Inflammatory macrophage treated with lipopolysaccharide for 4 hours (primary cell): Measurements from ENCODE around the gene NPW.

Experiments
- DNase-seq: peaks from one replicate; pipeline ENCODE4 v3.0.0-alpha.2; 2020

The NPW gene

GRCh38 chr16:1984347-1985225, 35.0 kb upstream of the NPW start:
- DNase-seq = peak; percentile 8

- no peak for DNase-seq
Observed at GRCh38 chr16:1985466-1986150, 34.0 kb upstream of the NPW start.

- DNase-seq = no peak
Observed at GRCh38 chr16:1987198-1987597, 32.4 kb upstream of the NPW start.

GRCh38 chr16:1989209-1990100, 30.1 kb upstream of the NPW start, which contains the start of gene SYNGR3:
Gene SYNGR3 (plus strand): TSS chr16:1989970. CDS start chr16:1990103, 133 bp downstream.
- no peak for DNase-seq

GRCh38 chr16:1990101-1990350, 29.6 kb upstream of the NPW start:
- DNase-seq = no peak

GRCh38 chr16:1990351-1991134, 29.0 kb upstream of the NPW start:
- DNase-seq = no peak

DNA sequence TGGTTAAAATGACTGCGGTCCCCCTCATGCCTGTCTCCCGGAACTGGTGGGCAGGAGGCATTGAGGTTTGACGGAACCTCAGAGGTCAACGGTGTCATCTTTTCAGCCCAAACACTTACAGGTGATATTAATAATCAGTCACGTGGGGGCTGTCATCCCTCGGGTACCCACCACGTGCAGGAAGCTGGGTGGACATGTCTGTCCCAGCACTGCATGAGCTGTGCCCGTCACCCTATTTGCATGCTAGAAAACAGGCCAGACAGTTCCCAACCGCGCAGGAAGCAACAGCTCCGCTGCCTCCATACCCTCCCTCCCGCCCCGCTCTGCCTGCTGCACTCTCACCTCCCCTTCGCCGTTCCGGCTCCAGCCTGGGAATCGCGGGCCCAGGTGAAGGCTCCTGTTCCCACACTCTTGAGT, 28.4 kb upstream of the NPW start:
- peak; percentile 45 for DNase-seq

DNA sequence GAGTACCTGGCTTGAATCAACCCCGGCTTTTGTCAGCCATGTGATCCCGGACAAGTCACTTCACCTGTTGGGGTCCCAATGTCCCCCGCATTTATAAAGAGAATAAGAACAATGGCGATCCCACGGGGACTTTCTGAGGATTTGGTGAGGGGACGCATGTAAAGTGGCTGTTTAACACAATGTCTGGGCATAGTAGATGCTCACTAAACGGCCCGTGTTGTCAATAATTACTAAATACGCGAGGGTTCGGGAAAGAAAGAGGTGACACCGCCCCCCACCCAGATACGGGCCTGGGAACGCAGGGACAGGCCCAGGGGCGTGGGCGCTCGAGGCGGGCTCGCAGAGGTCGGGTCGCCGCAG, 28.0 kb upstream of the NPW start:
- DNase-seq = no peak

DNA sequence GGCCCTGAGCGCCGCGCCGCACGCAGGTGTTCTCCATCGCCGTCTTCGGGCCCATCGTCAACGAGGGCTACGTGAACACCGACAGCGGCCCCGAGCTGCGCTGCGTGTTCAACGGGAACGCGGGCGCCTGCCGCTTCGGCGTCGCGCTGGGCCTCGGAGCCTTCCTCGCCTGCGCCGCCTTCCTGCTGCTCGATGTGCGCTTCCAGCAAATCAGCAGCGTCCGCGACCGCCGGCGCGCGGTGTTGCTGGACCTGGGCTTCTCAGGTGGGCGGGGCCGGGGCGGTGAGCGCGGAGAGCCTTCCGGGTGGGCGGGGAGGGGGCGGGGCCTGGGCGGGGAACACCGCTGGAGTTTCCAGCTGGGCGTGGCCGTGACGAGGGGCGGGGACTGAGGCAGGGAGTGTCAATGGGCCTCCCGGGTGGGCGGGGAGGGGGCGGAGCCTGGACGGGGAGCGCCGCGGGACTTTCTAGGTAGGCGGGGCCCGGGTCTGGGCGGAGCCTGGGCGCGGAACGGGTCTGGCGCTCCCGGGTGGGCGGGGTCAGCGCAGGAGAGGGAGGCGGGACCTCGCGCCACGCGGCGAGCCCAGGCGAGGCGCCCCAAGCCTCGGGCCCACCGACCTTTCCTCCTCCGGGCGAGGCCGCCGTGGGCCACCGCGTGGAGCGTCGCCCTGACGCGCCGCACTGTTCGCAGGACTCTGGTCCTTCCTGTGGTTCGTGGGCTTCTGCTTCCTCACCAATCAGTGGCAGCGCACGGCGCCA, 27.5 kb upstream of the NPW start:
- DNase-seq = peak; percentile 96

GRCh38 chr16:1992704-1993317, 26.8 kb upstream of the NPW start:
- no peak for DNase-seq

DNA sequence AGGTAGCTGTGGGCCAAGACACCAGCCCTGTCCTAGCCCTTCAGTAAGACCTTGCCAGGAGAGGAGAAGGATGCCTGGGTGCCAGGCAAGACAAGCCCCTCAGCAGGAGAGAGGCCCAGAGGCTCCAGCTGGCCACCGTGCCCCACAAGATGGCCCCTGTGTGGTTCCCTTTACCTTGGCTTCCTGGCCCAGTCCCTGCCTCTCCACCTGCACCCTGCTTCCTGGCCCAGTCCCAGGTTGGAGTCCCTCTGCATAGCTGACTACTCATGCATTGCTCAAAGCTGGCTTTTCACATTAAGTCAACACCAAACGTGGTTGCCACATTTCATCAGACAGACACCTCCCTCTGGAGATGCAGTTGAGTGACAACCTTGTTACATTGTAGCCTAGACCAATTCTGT, 25.9 kb upstream of the NPW start:
- peak; percentile 46 for DNase-seq

DNA sequence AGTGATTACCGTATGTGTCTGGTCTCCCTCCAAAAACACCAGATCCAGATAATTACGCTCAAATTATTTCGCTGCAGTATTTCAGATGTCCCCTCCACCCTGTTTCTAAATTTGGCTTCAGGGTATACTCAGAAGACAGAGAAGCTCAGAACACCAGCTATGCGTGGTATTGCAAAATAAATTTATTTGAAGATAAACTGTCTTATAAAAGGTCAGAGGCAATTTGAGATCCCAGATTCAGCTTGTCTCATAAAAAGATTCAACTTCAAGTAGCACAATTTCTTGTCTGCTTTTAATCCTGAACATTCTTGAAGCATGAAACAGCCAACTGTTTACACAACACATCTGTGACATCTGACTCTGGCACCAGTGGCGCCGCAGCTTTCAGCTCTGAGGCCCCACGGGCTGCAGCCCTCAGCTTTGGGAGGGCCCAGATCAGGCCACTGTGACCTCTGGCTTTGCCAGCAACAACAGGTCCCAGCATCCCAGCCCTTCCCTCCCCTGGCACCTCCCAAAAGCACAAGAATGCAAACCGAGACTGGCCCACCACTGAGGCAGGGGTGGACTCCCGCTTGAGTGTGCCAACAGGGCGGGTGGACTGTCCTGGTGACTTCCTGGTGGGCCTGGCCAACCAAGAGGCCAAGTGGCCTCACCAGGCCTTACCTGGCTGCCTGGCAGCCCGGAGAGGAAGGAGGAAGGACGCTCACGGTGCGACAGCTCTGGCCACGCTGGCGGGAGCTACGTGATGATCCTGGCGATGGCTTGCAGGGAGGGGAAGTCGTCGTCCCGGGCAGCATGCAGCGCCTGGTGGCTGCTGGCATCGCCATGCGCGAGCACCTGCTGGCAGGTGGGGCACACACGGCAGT, 21.9 kb upstream of the NPW start:
- DNase-seq = no peak

DNA sequence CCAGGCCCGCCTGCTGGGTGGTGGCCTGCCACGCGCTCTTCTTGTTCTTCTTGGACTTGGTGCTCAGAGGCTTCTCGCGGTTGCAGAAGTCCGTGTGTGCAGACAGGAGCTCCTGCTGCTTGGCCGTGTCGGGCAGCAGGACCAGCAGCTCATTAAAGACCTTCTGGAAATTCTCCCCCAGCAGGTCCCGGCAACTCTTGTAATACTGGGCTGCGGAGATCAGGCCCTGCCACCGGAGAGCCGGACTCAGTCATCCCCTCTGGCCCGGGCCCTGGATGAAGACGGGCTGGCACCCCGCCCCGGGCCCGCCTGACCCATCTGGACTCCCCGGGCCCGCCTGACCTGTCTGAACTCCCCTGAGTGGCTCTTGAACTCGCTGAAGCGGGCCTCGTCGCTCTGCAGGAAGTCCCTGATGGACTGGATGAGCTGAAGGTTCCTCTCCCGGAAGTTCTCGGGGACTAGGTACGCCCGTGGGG, 21.2 kb upstream of the NPW start:
- DNase-seq = no peak

DNA sequence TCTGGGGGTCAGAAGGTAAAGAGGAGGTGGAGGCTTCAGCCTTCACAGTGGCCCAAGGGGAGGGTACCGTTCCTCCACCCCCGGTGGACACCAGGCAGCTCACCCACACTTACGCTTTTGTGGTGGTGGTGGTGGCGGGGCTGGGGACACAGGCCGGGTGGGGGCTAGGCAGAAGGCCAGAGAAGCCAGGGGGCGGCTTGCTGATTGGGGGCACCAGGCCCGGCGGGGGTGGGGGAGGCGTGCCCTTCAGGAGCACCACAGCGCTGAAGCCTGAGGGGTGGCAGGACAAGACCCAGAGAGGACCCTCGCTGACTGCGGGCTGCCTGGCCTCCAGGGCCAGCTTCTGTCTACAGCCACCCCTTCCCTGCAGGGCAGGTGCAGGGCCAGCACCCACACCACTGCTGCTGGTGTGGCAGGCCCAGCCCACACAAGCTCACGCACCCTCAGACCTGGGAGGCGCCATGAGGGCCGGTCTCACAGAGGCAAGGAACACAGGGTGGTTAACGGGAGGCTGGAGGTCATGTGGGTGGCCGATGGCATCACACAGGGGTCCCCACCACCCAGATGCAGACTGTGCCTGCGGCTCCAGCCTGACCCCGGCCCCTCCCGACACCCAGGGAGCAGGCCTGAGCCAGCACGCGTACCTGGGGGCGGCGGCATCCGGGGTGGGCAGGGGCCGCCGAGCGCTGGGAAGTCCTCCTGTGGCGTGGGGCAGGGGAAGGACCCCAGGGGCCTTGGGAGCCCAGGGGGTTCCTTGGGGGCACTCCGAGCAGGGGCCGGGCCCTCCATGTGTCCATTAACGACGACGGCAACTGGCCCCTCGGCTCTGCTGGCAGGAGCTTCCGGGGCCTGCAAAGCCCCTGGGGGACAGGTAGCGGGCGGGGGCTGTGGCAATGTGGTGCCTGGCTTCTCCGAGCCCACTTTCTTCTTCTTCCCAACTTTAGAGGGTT, 20.5 kb upstream of the NPW start:
- no peak for DNase-seq

DNA sequence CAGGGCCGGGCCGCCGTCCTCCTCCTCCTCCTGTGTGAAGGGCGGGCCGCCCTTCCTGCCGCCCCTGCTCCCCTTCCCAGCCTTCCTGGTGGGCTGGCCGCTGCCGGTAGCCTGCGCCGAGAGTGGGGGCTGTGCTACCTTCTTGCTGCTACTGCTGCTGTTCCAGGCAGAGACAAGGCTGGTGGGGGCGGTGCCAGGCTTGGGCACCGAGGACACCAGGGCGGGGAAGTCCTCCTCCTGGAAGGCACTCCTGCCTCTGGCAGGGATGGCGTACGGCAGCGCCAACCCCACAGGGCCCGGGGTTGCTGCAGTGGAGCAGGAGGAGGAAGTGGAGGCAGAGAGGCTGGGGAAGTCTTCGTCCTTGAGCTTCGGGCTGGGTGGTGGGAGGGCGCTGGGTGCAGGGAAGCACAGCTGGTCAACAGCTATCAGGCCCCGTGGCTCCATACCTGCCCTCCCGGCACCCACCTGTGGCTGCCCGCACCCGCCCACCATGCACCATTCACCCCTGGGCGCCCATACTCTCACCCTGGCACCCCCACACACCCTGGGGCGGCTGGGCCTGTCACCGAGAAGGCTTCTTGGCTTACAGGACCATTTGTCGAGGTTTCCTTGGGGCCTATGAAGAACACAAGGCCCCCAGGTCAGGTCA, 19.6 kb upstream of the NPW start:
- DNase-seq = no peak

GRCh38 chr16:2001035-2001434, 18.6 kb upstream of the NPW start:
- DNase-seq = no peak

GRCh38 chr16:2001456-2002355, 17.9 kb upstream of the NPW start:
- DNase-seq = no peak
